IPS-18c (cell line): ENCODE results near the gene FOLR1.
"Not testable (repeated sequence)": the region's sequence is repeated elsewhere in the genome, so short reads cannot be mapped to it uniquely, and the experiment has no call there.

Experiments used
- H3K4me3 ChIP-seq: 2 replicates; pipeline ENCODE4 v1.7.0; 2013; ENCODE audit warnings: low read depth, mild to moderate bottlenecking, low read length, moderate library complexity; ENCODE audit not compliant: insufficient read depth
- H3K9me3 ChIP-seq: one replicate; pipeline ENCODE4 v1.6.1; 2013; ENCODE audit warnings: mild to moderate bottlenecking, low read length, moderate library complexity; ENCODE audit not compliant: control insufficient read depth, insufficient read depth

FOLR1 gene

GRCh38 chr11:72191961-72192381 lies at the start of gene FOLR1:
Gene FOLR1 (plus strand): TSS chr11:72192140. CDS start chr11:72192174, 34 bp downstream.
- Histone ChIP-seq H3K4me3 (no peak within 1 kb of the TSS), H3K9me3 (no peaks in the 10 kb centered on the region)

GRCh38 chr11:72142543-72142942 lies 49.4 kb upstream of the FOLR1 start:
- not testable (repeated sequence) for H3K9me3 ChIP-seq, H3K4me3 ChIP-seq

GRCh38 chr11:72144807-72145565 lies 47.0 kb upstream of the FOLR1 start:
- H3K9me3 ChIP-seq, result peaks cover 2% of the 10 kb centered on the region
- H3K4me3 ChIP-seq, result no peak overlapping the region

- no peak overlapping the region for H3K4me3 ChIP-seq
- H3K9me3 ChIP-seq, result peaks cover 2% of the 10 kb centered on the region
These were observed 45.3 kb upstream of the FOLR1 start for GRCh38 chr11:72146625-72147024.

GRCh38 chr11:72150882-72151281 lies 41.1 kb upstream of the FOLR1 start:
- no peak overlapping the region for H3K4me3 ChIP-seq
- H3K9me3 ChIP-seq, result no peaks in the 10 kb centered on the region

GRCh38 chr11:72153874-72154273 lies 38.1 kb upstream of the FOLR1 start:
- H3K9me3 ChIP-seq, H3K4me3 ChIP-seq: not testable (repeated sequence)

GRCh38 chr11:72154816-72155215 lies 37.1 kb upstream of the FOLR1 start:
- no peaks in the 10 kb centered on the region for H3K9me3 ChIP-seq
- no peak overlapping the region for H3K4me3 ChIP-seq

GRCh38 chr11:72155751-72156150 lies 36.2 kb upstream of the FOLR1 start:
- no peak overlapping the region for H3K4me3 ChIP-seq

GRCh38 chr11:72157131-72157530 lies 34.8 kb upstream of the FOLR1 start:
- H3K4me3 ChIP-seq, result no peak overlapping the region
- no peaks in the 10 kb centered on the region for H3K9me3 ChIP-seq

More at GRCh38 chr11:72155751-72156150, 36.2 kb upstream of the FOLR1 start:
- no peaks in the 10 kb centered on the region for H3K9me3 ChIP-seq

GRCh38 chr11:72160319-72160718 lies 31.6 kb upstream of the FOLR1 start:
- no peak overlapping the region for H3K4me3 ChIP-seq
- no peaks in the 10 kb centered on the region for H3K9me3 ChIP-seq

- H3K4me3 ChIP-seq, result no peak overlapping the region
- peaks cover 3% of the 10 kb centered on the region for H3K9me3 ChIP-seq
These were observed 28.9 kb upstream of the FOLR1 start for GRCh38 chr11:72162891-72163492.

GRCh38 chr11:72164187-72164586 lies 27.8 kb upstream of the FOLR1 start:
- not testable (repeated sequence) for H3K4me3 ChIP-seq, H3K9me3 ChIP-seq

- H3K9me3 ChIP-seq, H3K4me3 ChIP-seq: not testable (repeated sequence)
These were observed 22.8 kb upstream of the FOLR1 start for GRCh38 chr11:72169046-72169555.

GRCh38 chr11:72169754-72170153 lies 22.2 kb upstream of the FOLR1 start:
- H3K9me3 ChIP-seq, H3K4me3 ChIP-seq: not testable (repeated sequence)

- H3K4me3 ChIP-seq, H3K9me3 ChIP-seq: not testable (repeated sequence)
These were observed 19.9 kb upstream of the FOLR1 start for GRCh38 chr11:72172043-72172442.

- no peaks in the 10 kb centered on the region for H3K9me3 ChIP-seq
- no peak overlapping the region for H3K4me3 ChIP-seq
These were observed 18.6 kb upstream of the FOLR1 start for GRCh38 chr11:72173291-72173690.

GRCh38 chr11:72174302-72175070 lies 17.5 kb upstream of the FOLR1 start:
- H3K9me3 ChIP-seq, result no peaks in the 10 kb centered on the region
- H3K4me3 ChIP-seq, result no peak overlapping the region

GRCh38 chr11:72177656-72178055 lies 14.3 kb upstream of the FOLR1 start:
- H3K4me3 ChIP-seq, result no peak overlapping the region

More at GRCh38 chr11:72177656-72178055, 14.3 kb upstream of the FOLR1 start:
- H3K9me3 ChIP-seq, result no peaks in the 10 kb centered on the region
